ENCODE results near the gene UQCR11.

Gene UQCR11

GRCh38 chr19:1618157-1619093 is 13.2 kb upstream of the UQCR11 start:
- peak; percentile 50 to 74 for DNase-seq (ENCODE audit: low read depth in 1 of 2, low spot score in 1 of 2)
- TF ChIP-seq JUND (IDR thresholded peaks at IDR 0.05; ENCODE audit: low read depth) = no peak
- in situ Hi-C loops (cut with HindIII; ENCODE audit: low pct_unique_long_range_greater_than_20kb, low sequenced_read_pairs) = no loop called here

GRCh38 chr19:1616875-1617274 is 11.6 kb upstream of the UQCR11 start:
- in situ Hi-C loops (cut with HindIII; ENCODE audit: low pct_unique_long_range_greater_than_20kb, low sequenced_read_pairs) = no loop called here

GRCh38 chr19:1616396-1616795 is 11.1 kb upstream of the UQCR11 start:
- DNase-seq (ENCODE audit: low read depth in 1 of 2, low spot score in 1 of 2) = no peak
- TF ChIP-seq JUND (IDR thresholded peaks at IDR 0.05; ENCODE audit: low read depth) = no peak
- in situ Hi-C loops (cut with HindIII; ENCODE audit: low pct_unique_long_range_greater_than_20kb, low sequenced_read_pairs) = no loop called here

More at GRCh38 chr19:1616875-1617274, 11.6 kb upstream of the UQCR11 start:
- no peak for DNase-seq (ENCODE audit: low read depth in 1 of 2, low spot score in 1 of 2)
- no peak for TF ChIP-seq JUND (IDR thresholded peaks at IDR 0.05; ENCODE audit: low read depth)

- in situ Hi-C loops (cut with HindIII; ENCODE audit: low pct_unique_long_range_greater_than_20kb, low sequenced_read_pairs) = no loop called here
- no peak for TF ChIP-seq JUND (IDR thresholded peaks at IDR 0.05; ENCODE audit: low read depth)
- no peak for DNase-seq (ENCODE audit: low read depth in 1 of 2, low spot score in 1 of 2)
Observed at GRCh38 chr19:1615156-1615765, 10.0 kb upstream of the UQCR11 start.

DNA sequence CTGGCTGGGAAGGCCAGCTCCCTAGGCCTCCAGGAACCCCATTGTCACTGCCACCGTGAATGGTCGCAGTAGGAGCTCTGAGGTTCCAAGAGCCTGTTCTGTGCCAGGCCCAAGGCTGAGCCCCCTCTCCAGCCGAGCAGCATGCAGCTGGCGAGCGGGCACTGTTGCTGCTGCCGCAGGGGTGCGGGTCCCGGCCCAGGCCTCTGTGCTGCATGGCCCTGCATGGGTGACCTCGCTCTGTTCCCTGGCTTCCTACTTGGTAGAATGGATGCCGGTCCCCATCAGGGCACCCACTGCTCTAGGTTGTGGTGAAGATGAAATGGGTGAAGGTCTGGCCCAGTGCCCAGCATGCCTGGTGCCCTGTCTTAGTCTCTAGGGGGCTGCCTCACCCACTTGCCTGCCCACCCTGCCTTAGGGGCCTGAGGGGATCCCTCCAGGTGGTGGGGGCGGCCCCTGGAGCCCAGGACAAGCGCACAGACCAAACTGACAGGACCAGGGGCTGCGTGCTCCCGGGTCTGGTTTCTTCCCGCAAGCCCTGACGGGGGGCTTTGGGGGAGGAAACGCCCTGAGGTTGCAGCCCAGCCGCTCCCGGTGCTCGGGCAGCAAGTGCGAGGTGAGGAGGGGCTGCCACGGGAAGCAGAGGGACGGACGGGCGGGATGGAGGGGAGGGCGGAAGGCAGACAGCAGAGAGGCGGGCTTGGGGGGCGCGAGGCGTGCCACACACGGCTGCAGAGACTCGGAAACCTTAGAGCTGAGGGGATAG is 8.7 kb upstream of the UQCR11 start:
- TF ChIP-seq JUND (IDR thresholded peaks at IDR 0.05; ENCODE audit: low read depth) = no peak
- no peak for DNase-seq (ENCODE audit: low read depth in 1 of 2, low spot score in 1 of 2)
- in situ Hi-C loops (cut with HindIII; ENCODE audit: low pct_unique_long_range_greater_than_20kb, low sequenced_read_pairs) = no loop called here

GRCh38 chr19:1613146-1613545 is 7.9 kb upstream of the UQCR11 start:
- TF ChIP-seq JUND (IDR thresholded peaks at IDR 0.05; ENCODE audit: low read depth) = no peak
- in situ Hi-C loops (cut with HindIII; ENCODE audit: low pct_unique_long_range_greater_than_20kb, low sequenced_read_pairs) = no loop called here
- no peak for DNase-seq (ENCODE audit: low read depth in 1 of 2, low spot score in 1 of 2)

DNA sequence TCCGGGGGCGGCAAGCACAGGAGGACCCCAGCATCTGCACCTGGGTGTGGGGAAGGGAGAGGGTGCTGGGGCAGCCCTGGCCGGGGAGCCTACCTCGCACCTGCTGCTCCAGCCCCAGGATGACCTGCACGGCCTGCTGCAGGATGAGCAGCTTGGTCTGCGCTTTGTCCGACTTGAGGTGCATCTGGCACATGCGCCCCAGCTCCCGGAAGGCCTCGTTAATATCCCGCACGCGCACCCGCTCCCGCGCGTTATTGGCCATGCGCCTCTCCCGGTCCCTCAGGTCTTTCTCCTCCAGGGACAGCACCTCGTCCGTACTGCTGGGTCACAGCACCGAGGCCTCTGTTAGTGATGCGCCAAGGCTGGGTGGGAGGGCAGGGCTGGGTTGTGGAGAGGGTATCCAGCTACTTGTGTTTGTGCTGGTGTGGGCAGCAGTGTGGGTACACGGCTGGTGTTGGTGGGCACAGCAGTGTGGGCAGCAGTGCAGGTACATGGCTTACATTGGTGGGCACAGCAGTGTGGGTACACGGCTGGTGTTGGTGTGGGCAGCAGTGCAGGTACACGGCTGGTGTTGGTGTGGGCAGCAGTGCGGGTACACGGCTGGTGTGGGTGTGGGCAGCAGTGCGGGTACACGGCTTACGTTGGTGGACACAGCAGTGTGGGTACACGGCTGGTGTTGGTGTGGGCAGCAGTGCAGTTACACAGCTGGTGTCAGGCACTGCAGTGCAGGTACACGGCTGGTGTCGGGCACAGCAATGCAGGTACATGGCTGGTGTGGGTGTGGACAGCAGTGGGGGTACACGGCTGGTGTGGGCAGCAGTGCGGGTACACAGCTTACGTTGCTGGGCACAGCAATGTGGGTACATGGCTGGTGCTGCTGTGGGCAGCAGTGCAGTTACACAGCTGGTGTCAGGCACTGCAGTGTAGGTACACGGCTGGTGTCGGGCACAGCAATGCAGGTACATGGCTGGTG is 7.1 kb upstream of the UQCR11 start:
- in situ Hi-C loops (cut with HindIII; ENCODE audit: low pct_unique_long_range_greater_than_20kb, low sequenced_read_pairs) = no loop called here
- DNase-seq (ENCODE audit: low read depth in 1 of 2, low spot score in 1 of 2) = no peak
- TF ChIP-seq JUND (IDR thresholded peaks at IDR 0.05; ENCODE audit: low read depth) = no peak

DNA sequence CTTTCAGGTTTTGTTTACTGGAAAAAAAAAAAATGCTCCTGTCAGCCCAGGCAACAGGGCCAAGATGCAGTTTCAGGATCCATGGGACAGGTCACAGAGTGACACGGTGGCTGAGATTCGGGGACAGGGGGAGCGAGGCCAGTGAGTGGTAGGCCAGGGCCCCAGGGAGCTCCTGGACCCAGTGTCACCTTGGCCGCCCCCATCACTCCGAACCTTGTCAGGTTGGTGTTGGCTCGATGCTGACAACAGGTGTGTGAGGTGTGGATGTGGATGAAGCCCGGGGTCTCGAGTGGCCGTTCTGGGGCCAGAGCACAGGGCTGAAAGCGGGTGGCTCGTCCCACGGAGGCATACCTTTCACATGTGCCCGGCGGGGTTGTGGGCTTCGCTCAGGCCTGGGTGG is 6.1 kb upstream of the UQCR11 start:
- TF ChIP-seq JUND (IDR thresholded peaks at IDR 0.05; ENCODE audit: low read depth) = no peak
- no peak for DNase-seq (ENCODE audit: low read depth in 1 of 2, low spot score in 1 of 2)
- in situ Hi-C loops (cut with HindIII; ENCODE audit: low pct_unique_long_range_greater_than_20kb, low sequenced_read_pairs) = no loop called here

DNA sequence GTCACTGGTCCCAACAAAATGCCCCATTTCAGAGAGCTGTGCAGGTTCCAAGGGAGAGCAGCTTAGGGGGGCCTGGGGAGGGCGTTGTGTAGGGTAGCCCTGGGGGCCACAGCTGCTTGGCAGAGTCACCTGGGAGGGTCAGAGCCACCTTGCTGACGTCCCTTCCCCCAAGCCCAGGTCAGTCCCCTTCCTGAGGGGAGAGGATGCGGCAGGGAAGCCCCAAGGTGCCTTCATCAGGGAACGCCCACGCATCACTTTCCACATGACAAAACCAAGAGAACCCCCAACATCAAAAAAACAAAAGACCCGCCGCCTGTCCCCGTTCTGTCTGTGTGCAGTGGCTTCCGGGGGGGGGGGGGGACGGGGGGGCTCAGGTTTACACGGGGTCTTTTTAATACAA is 5.3 kb upstream of the UQCR11 start:
- in situ Hi-C loops (cut with HindIII; ENCODE audit: low pct_unique_long_range_greater_than_20kb, low sequenced_read_pairs) = no loop called here
- TF ChIP-seq JUND (IDR thresholded peaks at IDR 0.05; ENCODE audit: low read depth) = no peak
- no peak for DNase-seq (ENCODE audit: low read depth in 1 of 2, low spot score in 1 of 2)

DNA sequence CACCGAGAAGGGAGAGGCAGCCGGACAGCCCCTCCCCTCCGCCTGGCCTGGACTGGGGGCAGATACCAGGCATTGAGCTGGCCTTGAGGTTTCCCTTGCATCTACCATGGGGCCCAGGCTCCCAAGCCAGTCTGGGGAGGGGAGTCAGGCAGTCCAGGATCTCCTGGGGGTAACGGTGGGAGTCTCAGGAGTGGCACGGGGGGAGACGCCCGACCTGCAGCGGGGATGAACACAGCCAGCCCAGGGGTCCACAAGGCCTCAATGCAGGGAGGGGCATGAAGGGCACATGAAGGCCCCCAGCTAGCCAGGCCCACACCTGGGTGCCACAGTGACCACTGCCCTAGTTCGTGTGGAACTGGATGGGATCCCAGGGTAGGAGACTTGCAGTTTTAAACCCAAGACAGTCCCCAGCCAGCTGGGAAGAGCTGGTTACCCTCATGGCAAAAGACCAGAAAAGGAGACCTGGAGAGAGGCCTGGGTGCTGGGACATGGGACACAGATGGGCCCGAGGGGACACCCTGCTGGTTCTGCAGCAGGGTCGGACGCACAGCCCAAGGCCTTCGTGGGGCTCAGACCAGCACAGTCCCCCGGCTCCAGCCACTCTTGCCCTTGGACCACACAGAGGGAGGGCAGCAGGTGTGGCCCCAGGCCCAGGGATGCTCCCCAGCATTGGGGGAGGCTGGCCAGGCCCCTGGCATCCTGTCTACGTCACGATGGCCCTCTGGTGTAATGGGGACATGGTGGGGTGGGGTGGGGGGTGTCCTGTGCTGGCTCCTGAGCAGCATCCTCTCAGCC is 4.6 kb upstream of the UQCR11 start:
- TF ChIP-seq JUND (IDR thresholded peaks at IDR 0.05; ENCODE audit: low read depth) = no peak
- no peak for DNase-seq (ENCODE audit: low read depth in 1 of 2, low spot score in 1 of 2)
- in situ Hi-C loops (cut with HindIII; ENCODE audit: low pct_unique_long_range_greater_than_20kb, low sequenced_read_pairs) = no loop called here

GRCh38 chr19:1609103-1609396 is 3.8 kb upstream of the UQCR11 start:
- in situ Hi-C loops (cut with HindIII; ENCODE audit: low pct_unique_long_range_greater_than_20kb, low sequenced_read_pairs) = no loop called here
- no peak for TF ChIP-seq JUND (IDR thresholded peaks at IDR 0.05; ENCODE audit: low read depth)
- no peak for DNase-seq (ENCODE audit: low read depth in 1 of 2, low spot score in 1 of 2)

All from T47D (cell line).